A549 (cell line): ENCODE data around the gene FAM131C. TPM values are rescaled to one million over a fixed set of nuclear protein-coding genes. Genes with fewer than 3 reads are reported as not detected.

Source experiments
- ATAC-seq, 2 experiments: fragments of 200-7000 bp in 1 of 2; fragments of >200 bp in 1 of 2; cut with Nextera tagmentation in 1 of 2; cut with Tn5 transposase in 1 of 2; 3 replicates each; pipeline versions ENCODE4 v1.8.0 to v1.9.1; 2018 to 2020; ENCODE audit warnings: mild to moderate bottlenecking in 1 of 2, moderate library complexity in 1 of 2
- CTCF ChIA-PET: fragments of 300-600 bp; sonication (Branson Sonifier 250); formaldehyde crosslinking; extraction: SDS; loops from one replicate; lab custom pipeline; 2021; ENCODE audit warnings: antibody characterized with exemption, inconsistent platforms; lab: Yijun Ruan, JAX
- POLR2A ChIA-PET: fragments of 350-600 bp; formaldehyde crosslinking; extraction: SDS; loops from one replicate; lab custom pipeline; 2021; ENCODE audit warnings: antibody characterized with exemption, inconsistent platforms; lab: Yijun Ruan, JAX
- DNase-seq, 2 experiments: peaks; one replicate each; pipeline versions ENCODE4 v3.0.0 to v3.0.0-alpha.2; 2011 to 2016; ENCODE audit warnings: low read depth in 1 of 2, low spot score in 1 of 2
- FAIRE-seq: peaks from 2 replicates; lab custom pipeline; 2011; peaks lifted over from hg19 to GRCh38; lab: Jason Lieb, UNC
- H3K27ac ChIP-seq, 2 experiments: fragments of >200 bp; sonication (Bioruptor Twin); formaldehyde crosslinking; 3 replicates each; pipeline ENCODE4 v1.5.1; 2016 to 2017
- H3K4me1 ChIP-seq: fragments of >200 bp; sonication (Bioruptor Twin); formaldehyde crosslinking; 3 replicates; pipeline ENCODE4 v1.6.1; 2016
- H3K4me2 ChIP-seq: fragments of >200 bp; sonication (Bioruptor Twin); formaldehyde crosslinking; 3 replicates; pipeline ENCODE4 v1.6.1; 2016
- H3K4me3 ChIP-seq: fragments of >200 bp; sonication (Bioruptor Twin); formaldehyde crosslinking; 3 replicates; pipeline ENCODE4 v1.5.1; 2016
- H3K9me3 ChIP-seq: fragments of >200 bp; sonication (Bioruptor Twin); formaldehyde crosslinking; 3 replicates; pipeline ENCODE4 v1.6.1; 2016
- CBX8 ChIP-seq: fragments of 200-600 bp; sonication (generic); IDR thresholded peaks from 2 replicates; pipeline ENCODE4 v1.6.1; 2016
- CHD4 ChIP-seq: fragments of 200-600 bp; sonication (generic); IDR thresholded peaks from 2 replicates; pipeline ENCODE4 v1.6.1; 2016; ENCODE audit warnings: antibody characterized with exemption, mild to moderate bottlenecking, borderline replicate concordance
- EHF ChIP-seq: fragments of 250-450 bp; sonication (Bioruptor Pico); IDR thresholded peaks from 2 replicates; pipeline ENCODE4 v1.5.0; 2020; ENCODE audit warnings: mild to moderate bottlenecking
- ESRRA ChIP-seq: fragments of 150-350 bp; IDR thresholded peaks from 2 replicates; pipeline ENCODE4 v1.6.1; 2014; ENCODE audit warnings: mild to moderate bottlenecking, low read length, borderline replicate concordance
- HDAC2 ChIP-seq: fragments of 200-600 bp; sonication (generic); IDR thresholded peaks from 2 replicates; pipeline ENCODE4 v1.6.1; 2016
- HEYL ChIP-seq: fragments of 250-450 bp; sonication (Bioruptor Pico); IDR thresholded peaks from 2 replicates; pipeline ENCODE4 v1.8.0; 2021; ENCODE audit warnings: mild to moderate bottlenecking, moderate library complexity
- HOXB13 ChIP-seq: fragments of 250-450 bp; sonication (Bioruptor Pico); IDR thresholded peaks from 2 replicates; pipeline ENCODE4 v1.5.0; 2020; ENCODE audit warnings: low read depth, mild to moderate bottlenecking, moderate library complexity
- KDM1A ChIP-seq: fragments of 200-600 bp; sonication (generic); IDR thresholded peaks from 2 replicates; pipeline ENCODE4 v1.6.1; 2016; ENCODE audit warnings: low read depth, mild to moderate bottlenecking
- NFE2L2 ChIP-seq: fragments of 150-350 bp; conservative IDR thresholded peaks from 2 replicates; pipeline ENCODE4 v1.6.1; 2014; ENCODE audit warnings: low read length
- POLR2AphosphoS2 ChIP-seq: conservative IDR thresholded peaks from 2 replicates; pipeline ENCODE4 v1.6.1; 2012; ENCODE audit warnings: low read length, improper control_type of control experiment, inconsistent platforms
- RCOR1 ChIP-seq: fragments of 150-350 bp; IDR thresholded peaks from 2 replicates; pipeline ENCODE4 v1.6.1; 2014; ENCODE audit warnings: antibody characterized with exemption, low read length, low read depth
- RFX5 ChIP-seq: fragments of 450-650 bp; IDR thresholded peaks from 2 replicates; pipeline ENCODE4 v1.7.1; 2014; ENCODE audit warnings: antibody characterized with exemption, mild to moderate bottlenecking, moderate library complexity
- TP53 ChIP-seq: fragments of 250-450 bp; sonication (Bioruptor Pico); IDR thresholded peaks from 2 replicates; pipeline ENCODE4 v1.5.0; 2021; ENCODE audit warnings: mild to moderate bottlenecking, moderate library complexity
- ZC3H11A ChIP-seq: fragments of 450-650 bp; IDR thresholded peaks from 2 replicates; pipeline ENCODE4 v1.6.1; 2014; ENCODE audit warnings: antibody characterized with exemption, mild to moderate bottlenecking
- ZFP36 ChIP-seq: fragments of 450-650 bp; IDR thresholded peaks from 2 replicates; pipeline ENCODE4 v1.6.1; 2014; ENCODE audit warnings: borderline replicate concordance; ENCODE audit not compliant: partially characterized antibody
- ZSCAN20 ChIP-seq: fragments of 250-450 bp; sonication (Bioruptor Pico); IDR thresholded peaks from 2 replicates; pipeline ENCODE4 v1.8.0; 2022; ENCODE audit warnings: mild to moderate bottlenecking, moderate library complexity
- WGBS: methylation state at CpG from one replicate; pipeline ENCODE4 v1.1.6; 2017; ENCODE audit errors: missing lambda C conversion rate; 5-methylcytosine and 5-hydroxymethylcytosine counted together
- polyA plus RNA-seq, 4 experiments: library from polyadenylated mRNA; depleted of rRNA in 3 of 4; stranded (reverse); fragments of >200 nt; fragmentation: RNase III in 1 of 4; extraction: RNeasy Plus Mini Kit Qiagen cat#74134 plus additional on column Dnase treatment in 1 of 4; gene quantifications; 2 replicates in 3 of 4; 3 replicates in 1 of 4; pipeline ENCODE4 v1.2.3, GENCODE V29; 2011 to 2017
- TF ChIP-seq, protein P1 (sequence below): fragments of >200 bp; sonication (Bioruptor Twin); formaldehyde crosslinking; IDR thresholded peaks from 2 replicates; pipeline ENCODE4 v1.6.1; 2016
- TF ChIP-seq, protein P2 (sequence below): fragments of 200-600 bp; sonication (generic); IDR thresholded peaks from 2 replicates; pipeline ENCODE4 v1.6.1; 2016; ENCODE audit warnings: antibody characterized with exemption, mild to moderate bottlenecking, moderate library complexity
- TF ChIP-seq, protein P3 (sequence below): IDR thresholded peaks from 2 replicates; pipeline ENCODE4 v1.6.1; 2012; ENCODE audit warnings: low read depth, borderline replicate concordance

FAM131C gene
- polyA plus RNA-seq, 2 of the 4 experiments (the other 2 are of a cell fraction): 2.3 to 6.7 TPM

DNA sequence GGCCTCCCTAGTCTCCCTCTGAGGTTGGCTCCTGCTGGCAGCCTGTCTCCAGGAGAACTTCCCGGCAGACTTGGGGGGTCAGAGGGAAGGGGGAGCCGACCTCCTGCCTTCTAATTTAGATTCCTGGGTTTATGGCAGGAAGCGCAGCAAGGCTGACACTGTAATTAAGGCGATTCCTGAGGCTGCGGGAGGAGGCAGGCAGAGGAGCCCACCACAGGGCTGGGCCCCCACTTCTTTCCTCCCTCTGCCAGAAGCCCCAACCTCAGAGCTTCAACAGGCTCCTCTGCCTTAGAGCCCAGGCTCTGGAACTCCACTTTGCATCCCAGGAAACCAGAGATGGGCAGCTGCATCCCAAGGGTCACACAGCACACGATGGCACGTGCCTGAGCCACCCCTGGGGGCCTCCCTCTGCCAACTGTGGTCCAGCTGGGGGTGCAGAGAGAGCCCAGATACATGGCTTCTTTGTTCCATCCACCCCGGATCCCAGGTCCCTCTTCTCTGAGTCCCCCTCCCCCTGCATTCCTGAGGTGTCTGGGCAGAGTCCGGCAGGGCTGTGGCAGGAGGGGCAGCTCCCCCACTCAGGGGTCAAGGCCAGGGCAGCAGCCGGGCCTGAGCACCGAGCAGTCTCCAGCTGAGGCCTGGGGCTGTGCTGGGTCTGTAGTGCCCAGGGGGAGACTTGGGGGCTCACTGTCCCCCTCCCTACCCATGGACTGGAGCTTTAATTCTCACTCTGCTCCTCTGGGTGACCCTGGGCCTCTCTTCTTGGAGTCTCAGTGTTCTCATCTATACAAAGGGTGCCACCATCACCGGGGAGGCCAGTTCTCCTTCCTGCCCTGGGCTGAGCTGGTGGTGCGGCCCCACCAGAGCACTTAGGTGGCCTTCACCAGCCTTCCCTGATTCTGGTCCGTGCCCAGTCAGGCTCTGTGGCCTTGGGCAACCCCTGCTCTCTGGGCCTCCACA lies 39.4 kb upstream of the FAM131C start:
- ATAC-seq (peak in 1 of 2 experiments; percentile 38; a peak in 3 of 6 replicates), FAIRE-seq (no peak), DNase-seq (no peak)
- Histone ChIP-seq H3K4me1 (peaks cover 20% of the 10 kb centered on the region), H3K4me3 (no peak overlapping the region), H3K27ac (peak overlapping the region; percentile 58 to 86; a peak in 5 of 6 replicates), H3K9me3 (peaks cover 5% of the 10 kb centered on the region; the same call in 2 of the 3 replicates), H3K4me2 (peak overlapping the region; percentile 57)
- ChIA-PET CTCF (interaction anchor here (1.0 to 4.5 kb wide), 4 partner anchors 27 to 62 kb away, joined by 4 to 37 read pairs (median 12); no protein-coding TSS in a partner anchor), POLR2A (no interaction called here)
- 68% methylated on average over 9 of the region's 14 CpGs for WGBS
- TF ChIP-seq CBX8 (no peak), ZFP36 (peak; percentile 43)

DNA sequence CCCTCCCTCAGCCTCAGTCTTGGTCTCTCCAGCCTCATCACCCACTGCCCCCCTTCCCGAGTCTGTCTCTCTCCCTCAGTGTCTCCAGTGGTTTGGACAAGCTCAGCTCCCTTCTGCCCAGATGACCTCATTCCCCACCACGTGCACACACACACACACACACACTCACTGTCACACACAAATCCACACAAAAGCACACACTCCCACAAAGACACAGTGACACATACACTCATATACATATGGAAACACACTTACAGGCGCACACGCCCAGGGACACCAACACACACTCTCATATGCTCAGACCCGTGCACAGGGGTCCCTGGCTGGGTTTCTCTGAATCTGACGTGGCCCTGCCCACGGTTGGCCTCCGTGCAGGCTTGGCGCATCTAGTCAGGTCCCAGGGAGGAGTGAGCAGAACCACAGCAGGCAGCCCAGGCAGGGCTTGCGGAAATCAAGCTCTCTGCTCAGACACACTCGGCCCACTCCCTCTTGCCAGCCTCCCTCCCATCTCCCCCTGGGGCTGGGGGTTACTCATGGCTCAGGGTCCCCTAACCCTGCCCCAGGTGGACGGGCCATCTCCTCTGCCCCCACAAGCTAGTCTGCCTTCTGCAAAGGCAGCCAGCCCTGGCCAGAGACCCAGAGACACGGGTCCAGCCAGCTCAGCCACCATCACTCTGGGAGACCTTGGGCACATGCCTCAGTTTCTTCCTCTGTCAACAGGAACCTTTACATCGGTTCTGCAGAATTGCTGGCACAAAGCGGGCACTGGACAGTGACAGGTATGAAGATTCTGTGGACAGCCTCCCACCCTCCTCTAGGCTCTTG lies 38.5 kb upstream of the FAM131C start:
- no peak for TF ChIP-seq NFE2L2
- TF ChIP-seq, protein P1, sequence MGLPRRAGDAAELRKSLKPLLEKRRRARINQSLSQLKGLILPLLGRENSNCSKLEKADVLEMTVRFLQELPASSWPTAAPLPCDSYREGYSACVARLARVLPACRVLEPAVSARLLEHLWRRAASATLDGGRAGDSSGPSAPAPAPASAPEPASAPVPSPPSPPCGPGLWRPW: no peak
- no peak for TF ChIP-seq POLR2AphosphoS2
- no peak for TF ChIP-seq HDAC2
- TF ChIP-seq HEYL (CRISPR knock-in tag): no peak
- no peak for TF ChIP-seq ZSCAN20 (CRISPR knock-in tag)
- TF ChIP-seq RCOR1: no peak
- TF ChIP-seq KDM1A: no peak
- Histone ChIP-seq H3K4me1 (peaks cover 20% of the 10 kb centered on the region), H3K27ac (peak overlapping the region; percentile 58 to 86; a peak in 5 of 6 replicates), H3K9me3 (peaks cover 7% of the 10 kb centered on the region; the same call in 2 of the 3 replicates), H3K4me2 (no peak overlapping the region), H3K4me3 (no peak overlapping the region)
- ChIA-PET POLR2A (no interaction called here), CTCF (interaction anchor here (0.6 to 4.5 kb wide), 4 partner anchors 13 to 63 kb away, joined by 3 to 37 read pairs (median 12); no protein-coding TSS in a partner anchor)
- DNase-seq (no peak), FAIRE-seq (no peak), ATAC-seq (peak; percentile 16 to 29; a peak in 4 of 6 replicates)
- 80% methylated on average over 9 of the region's 15 CpGs for WGBS

DNA sequence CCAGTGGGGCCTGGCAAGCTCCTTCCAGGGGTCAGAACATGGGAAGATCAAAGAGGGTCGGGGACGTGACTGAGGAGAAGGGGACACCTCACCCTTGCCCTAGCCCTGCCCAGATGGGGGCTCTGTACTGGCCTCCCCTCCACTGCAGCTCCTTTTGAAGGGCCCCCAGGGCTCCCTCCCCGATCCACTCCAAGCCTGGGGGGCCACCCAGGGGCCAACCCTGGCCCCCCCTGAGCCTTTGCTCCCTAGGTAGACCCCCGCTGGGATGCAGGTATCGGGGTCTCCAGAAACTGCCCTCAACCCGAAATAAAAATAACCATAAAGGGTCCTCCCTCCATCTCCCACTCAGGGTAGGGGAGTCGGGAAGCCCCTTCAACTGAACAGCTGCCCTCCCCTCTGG lies 37.4 kb upstream of the FAM131C start:
- Histone ChIP-seq H3K9me3 (peaks cover 7% of the 10 kb centered on the region; the same call in 2 of the 3 replicates), H3K4me2 (no peak overlapping the region), H3K27ac (peak overlapping the region in 1 of 2 experiments; percentile 86; a peak in 2 of 6 replicates), H3K4me1 (peaks cover 20% of the 10 kb centered on the region), H3K4me3 (no peak overlapping the region)
- no peak for FAIRE-seq
- TF ChIP-seq EHF: no peak
- no peak for TF ChIP-seq RCOR1
- no peak for TF ChIP-seq NFE2L2
- ChIA-PET CTCF (interaction anchor here (2.0 to 4.5 kb wide), 3 partner anchors 29 to 32 kb away, joined by 15 to 37 read pairs (median 20); no protein-coding TSS in a partner anchor), POLR2A (no interaction called here)
- WGBS: 87% methylated on average over 7 of the region's 7 CpGs
- no peak for DNase-seq
- ATAC-seq: no peak

DNA sequence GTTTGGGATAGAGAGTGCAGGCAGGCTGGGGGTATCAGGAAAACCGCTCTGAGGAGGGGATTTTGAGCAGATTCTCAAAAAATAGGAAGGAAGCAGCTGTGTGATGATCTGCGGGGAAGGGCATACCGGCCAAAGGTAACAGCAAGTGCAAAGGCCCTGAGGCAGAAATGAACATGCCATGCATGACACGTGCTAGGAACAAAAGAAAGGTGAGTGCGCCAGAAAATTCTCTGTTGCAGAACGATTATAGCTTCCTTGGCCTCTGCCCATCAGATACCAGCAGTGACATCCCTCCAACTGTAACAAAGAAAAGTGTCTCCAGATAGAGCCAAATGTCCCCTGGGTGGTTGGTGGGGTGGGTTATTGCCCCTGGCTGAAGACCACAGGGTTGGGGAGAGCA lies 37.0 kb upstream of the FAM131C start:
- WGBS: 83% methylated on average over 6 of the region's 6 CpGs

More for the DNA sequence above, 37.0 kb upstream of the FAM131C start:
- DNase-seq: no peak
- ChIA-PET CTCF (interaction anchor here (2.0 to 4.5 kb wide), 2 partner anchors 28 to 32 kb away, joined by 15 to 37 read pairs; no protein-coding TSS in a partner anchor), POLR2A (no interaction called here)
- Histone ChIP-seq H3K4me3 (no peak overlapping the region), H3K4me1 (peaks cover 20% of the 10 kb centered on the region), H3K4me2 (no peak overlapping the region), H3K9me3 (peaks cover 7% of the 10 kb centered on the region; the same call in 2 of the 3 replicates), H3K27ac (no peak overlapping the region)
- FAIRE-seq: no peak
- ATAC-seq: no peak
- TF ChIP-seq, protein P2, sequence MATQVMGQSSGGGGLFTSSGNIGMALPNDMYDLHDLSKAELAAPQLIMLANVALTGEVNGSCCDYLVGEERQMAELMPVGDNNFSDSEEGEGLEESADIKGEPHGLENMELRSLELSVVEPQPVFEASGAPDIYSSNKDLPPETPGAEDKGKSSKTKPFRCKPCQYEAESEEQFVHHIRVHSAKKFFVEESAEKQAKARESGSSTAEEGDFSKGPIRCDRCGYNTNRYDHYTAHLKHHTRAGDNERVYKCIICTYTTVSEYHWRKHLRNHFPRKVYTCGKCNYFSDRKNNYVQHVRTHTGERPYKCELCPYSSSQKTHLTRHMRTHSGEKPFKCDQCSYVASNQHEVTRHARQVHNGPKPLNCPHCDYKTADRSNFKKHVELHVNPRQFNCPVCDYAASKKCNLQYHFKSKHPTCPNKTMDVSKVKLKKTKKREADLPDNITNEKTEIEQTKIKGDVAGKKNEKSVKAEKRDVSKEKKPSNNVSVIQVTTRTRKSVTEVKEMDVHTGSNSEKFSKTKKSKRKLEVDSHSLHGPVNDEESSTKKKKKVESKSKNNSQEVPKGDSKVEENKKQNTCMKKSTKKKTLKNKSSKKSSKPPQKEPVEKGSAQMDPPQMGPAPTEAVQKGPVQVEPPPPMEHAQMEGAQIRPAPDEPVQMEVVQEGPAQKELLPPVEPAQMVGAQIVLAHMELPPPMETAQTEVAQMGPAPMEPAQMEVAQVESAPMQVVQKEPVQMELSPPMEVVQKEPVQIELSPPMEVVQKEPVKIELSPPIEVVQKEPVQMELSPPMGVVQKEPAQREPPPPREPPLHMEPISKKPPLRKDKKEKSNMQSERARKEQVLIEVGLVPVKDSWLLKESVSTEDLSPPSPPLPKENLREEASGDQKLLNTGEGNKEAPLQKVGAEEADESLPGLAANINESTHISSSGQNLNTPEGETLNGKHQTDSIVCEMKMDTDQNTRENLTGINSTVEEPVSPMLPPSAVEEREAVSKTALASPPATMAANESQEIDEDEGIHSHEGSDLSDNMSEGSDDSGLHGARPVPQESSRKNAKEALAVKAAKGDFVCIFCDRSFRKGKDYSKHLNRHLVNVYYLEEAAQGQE: no peak
- TF ChIP-seq, protein P3, sequence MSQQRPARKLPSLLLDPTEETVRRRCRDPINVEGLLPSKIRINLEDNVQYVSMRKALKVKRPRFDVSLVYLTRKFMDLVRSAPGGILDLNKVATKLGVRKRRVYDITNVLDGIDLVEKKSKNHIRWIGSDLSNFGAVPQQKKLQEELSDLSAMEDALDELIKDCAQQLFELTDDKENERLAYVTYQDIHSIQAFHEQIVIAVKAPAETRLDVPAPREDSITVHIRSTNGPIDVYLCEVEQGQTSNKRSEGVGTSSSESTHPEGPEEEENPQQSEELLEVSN: no peak
- TF ChIP-seq ZC3H11A (no peak), ESRRA (no peak), CHD4 (no peak), HOXB13 (CRISPR knock-in tag) (no peak), HEYL (CRISPR knock-in tag) (no peak), NFE2L2 (no peak), RFX5 (no peak), TP53 (CRISPR knock-in tag) (no peak), POLR2AphosphoS2 (no peak)
